Mesenteric fat pad (tissue), 1 donor: ENCODE results near the gene BEND5. TPM values are rescaled to one million over a fixed set of nuclear protein-coding genes. Genes with fewer than 3 reads are reported as not detected.
A peak's percentile ranks its signal among the peaks of the same experiment; 100 is the strongest.

ENCODE experiments used
- DNase-seq: peaks from one replicate; pipeline ENCODE4 v3.0.0-alpha.2; 2020; ENCODE audit warnings: low spot score
- total RNA-seq: library from RNA; stranded (reverse); fragmentation: NEBNext Ultra II Directional; extraction: Animal tissue kit (Norgen Biotek cat#: 25700); gene quantifications from one replicate; pipeline ENCODE4 v1.2.1, GENCODE V29; 2021
- donor health status: DM: yes; HTN: yes; CAD: no.

Gene BEND5
- total RNA-seq, 1 donor from 2014 or later: 1.5 TPM

DNA sequence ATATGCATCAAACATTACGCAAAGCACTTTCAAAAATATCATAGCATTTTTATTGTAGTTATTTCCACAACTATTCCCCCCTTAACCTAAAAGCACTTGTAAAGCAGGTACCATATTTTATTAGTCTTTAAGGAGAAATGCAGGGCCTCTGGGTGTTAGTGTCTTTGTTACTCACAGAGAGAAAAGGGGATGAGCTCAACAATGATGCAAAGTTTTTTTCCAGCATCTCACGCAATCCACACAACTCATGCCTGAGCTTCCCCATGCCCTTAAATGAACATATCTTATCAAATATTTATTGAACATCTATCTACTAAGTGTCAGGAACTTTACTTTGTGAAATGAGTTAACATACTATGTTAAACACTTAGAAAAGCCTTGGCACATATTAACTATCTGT is 50.6 kb downstream of the BEND5 start:
- no peak for DNase-seq

DNA sequence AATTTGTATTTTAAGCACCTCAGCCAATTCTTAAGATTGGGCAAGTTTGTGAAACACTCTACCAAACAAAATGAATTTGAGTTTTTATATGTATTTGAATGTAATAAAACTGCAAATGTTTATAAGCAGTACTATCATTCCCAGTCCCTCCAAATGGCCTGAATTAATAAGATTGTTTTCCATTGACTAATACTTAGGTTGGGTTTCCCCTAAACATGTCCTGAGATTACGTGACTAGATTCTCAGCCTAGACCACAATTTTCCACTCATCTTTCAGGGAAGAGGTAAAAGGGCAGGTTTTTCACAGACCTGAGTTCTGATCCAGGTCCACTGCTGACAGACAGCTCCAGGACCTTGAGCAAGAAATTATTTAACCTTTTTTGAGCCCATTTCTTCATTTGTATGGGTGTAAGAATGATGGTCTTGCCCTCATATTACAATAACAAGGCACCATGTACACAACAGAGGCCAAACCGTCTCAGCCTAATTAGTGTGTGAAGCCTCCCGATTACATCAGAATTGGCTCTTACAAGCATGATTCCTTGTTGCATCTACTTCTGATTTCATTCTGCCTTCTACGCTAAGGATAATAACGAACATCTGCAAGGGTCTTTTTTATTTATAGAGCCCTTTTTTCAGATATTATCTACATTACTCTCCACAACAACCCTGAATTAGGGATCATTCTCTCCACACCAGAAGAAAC is 51.2 kb downstream of the BEND5 start:
- no peak for DNase-seq

DNA sequence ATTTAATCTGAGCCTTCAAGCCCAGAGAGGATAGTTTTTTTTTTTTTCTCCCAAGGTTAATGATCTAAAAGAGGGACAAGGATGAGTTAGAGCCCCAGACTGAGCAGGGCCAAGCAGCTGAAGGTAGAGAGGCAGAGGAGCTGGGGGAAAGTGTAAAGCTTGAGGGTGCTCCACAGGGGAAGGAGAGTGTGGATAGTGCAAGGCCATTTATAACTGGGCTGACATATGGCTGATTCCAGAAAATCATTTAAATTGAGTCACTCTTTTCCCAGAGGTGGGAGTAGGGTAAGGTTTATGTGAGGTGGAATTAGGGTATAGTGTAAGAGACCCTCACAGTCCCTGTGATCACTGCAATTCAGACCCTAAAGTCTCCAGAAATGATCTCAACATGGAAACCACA is 55.8 kb downstream of the BEND5 start:
- DNase-seq: no peak

- no peak for DNase-seq
Measured at GRCh38 chr1:48718705-48719104, 58.0 kb downstream of the BEND5 start.

- DNase-seq: no peak
Measured at GRCh38 chr1:48718116-48718630, 58.5 kb downstream of the BEND5 start.

GRCh38 chr1:48717082-48717481 is 59.6 kb downstream of the BEND5 start:
- no peak for DNase-seq

DNA sequence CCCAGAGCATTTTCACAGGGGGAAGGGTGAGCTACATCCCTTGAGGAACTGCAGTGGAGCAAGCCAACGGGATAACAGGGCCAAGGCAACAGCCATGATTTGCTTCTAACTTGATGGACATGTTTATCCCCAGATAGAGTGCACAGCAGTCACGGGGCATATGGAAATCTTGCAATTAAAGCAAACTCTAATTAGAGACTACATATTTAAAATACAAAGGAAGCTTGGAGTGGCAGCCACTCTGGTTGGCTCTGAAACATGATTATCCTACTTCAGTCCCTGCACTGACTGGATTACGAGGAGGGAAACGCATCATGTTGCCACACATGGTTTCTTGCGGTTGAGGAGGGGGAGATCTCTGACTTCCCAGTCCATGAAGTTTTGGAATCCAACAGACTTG is 60.8 kb downstream of the BEND5 start:
- no peak for DNase-seq

DNA sequence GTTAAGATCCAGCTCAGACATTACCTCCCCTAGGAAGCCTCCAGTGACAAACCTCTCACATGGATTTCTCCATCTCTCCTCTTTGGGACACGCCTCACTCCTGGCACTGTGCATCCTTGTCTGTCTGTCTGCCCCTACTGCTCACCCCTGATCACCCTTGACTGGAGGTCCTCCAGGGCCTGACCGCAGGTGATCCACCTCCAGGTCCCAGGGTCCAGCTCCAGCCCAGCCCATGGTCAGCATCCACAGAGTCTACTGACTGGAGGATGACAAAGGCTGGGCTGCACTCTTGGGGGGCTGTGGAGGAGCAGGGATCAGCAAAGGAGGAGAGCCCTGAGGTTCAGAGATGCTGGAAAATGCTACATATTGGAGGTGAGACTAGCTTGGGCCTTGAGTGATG is 65.8 kb downstream of the BEND5 start:
- DNase-seq: no peak

DNA sequence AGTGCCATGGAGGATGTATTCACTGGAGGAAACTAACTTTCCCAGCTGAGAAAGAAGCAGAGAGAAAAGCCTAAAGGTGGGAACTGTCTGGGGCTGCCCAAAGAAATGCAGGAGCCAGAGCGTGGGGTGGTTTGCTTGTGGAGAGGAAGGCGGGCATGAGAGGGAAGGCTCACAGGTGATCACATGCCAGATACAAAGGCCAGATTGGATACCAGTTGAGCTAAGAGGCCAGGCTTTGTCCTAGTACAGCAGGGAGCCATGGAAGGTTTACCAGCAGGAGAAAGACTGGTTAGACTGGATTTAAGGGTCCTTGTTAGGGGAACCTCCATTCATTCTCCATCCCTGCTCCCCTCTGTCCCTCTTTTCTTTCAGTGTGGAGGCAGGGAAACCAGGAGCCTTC is 66.4 kb downstream of the BEND5 start:
- DNase-seq: no peak

DNA sequence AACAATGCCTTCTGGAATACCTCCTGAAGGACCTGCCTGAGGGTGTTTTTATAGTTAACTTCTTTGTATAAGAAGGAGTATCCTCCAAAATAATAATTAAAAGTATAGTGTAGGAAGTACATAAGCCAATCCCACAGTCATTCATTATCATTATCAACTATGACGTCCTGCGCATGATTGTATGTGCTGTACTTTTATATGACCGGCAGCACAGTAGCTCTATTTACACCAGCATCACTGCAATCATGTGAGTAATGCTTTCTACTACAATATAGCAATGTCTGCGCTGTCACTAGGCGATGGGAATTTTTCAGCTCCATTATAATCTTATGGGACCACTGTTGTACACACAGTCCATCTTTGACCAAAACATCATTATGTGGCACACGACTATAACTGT is 72.0 kb downstream of the BEND5 start:
- no peak for DNase-seq

- peak; percentile 35 for DNase-seq
Measured at GRCh38 chr1:48701445-48701844, 75.2 kb downstream of the BEND5 start.

DNA sequence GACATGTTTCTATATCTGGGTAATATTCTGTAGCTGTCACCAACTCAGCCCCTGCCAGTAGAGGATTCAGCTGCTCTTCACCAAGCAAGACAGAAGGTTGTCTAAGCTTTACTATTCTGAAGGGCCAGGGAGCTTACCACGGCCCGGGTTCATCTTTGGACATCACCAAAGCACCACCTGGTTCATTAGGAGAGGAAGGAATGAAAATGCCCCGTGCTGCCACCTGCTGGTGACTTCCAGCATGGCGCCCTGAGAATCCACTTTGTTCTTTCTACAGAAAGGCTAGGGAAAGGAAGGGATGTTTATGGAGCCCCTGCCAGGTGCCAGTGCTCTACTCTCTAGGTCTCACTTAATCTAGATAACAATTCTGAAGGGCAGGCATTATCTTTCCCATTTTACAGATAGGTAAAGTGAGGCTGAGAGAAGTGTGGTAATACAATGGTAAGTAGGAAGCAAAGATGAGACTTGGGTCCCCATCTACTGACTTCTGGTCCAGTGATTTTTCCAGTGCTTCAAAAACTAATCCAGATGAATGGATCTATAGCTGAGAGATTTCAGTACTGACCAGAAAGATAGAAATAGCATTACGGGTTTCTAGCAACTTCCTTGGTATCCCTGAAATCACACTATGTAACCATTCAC is 79.5 kb downstream of the BEND5 start:
- peak; percentile 88 for DNase-seq

- DNase-seq: peak; percentile 12
Measured at GRCh38 chr1:48695161-48695560, 81.5 kb downstream of the BEND5 start.

DNA sequence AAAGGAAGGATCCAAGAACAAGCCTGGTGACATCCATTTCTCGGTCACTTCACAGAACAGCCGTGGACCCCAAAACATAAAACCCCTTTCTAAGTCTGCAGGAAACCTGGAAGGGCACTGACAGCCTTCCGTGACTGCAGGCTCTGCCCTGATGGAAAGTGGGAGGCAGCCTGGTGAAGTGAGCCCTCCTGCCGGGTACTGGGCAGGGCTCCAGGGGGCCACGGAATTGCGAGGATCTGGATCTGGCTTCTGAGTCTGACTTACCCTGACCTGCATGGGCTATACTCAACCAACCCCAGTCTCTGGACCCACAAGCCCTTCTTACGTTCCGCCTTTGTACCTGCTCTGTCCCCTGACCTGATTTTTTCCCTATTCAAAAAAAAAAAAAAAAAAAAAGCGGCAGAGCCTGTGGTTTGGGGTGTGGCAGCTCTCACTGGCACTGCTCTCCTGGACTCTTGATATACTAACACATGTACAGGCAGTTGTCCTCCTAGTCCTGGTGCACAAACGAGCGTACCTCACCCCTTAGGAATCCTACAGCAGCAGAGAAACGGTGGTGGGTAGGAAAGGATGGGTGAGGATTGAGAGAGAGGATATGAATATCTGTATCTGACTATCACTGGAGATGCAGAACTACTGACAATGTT is 82.9 kb downstream of the BEND5 start:
- DNase-seq: peak; percentile 20

DNA sequence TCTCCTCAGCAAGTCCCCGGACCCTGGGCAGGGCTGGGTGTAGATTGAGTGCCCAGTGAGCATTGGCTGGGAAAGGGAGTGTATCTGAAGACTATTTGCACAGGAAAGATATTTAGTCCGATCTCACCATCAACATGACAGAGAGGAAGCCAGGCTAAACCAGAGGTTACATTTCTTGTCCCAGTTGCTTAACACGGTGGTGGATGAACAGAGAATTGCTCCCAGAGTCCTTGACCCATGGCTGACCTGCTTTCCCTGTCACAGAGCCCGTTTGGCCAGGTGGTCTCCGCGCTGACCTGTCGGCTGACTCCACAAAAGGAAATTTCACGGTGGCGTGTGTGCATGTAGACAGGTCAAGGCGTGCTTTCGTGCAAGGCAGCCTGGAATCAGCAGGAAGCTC is 83.5 kb downstream of the BEND5 start:
- peak; percentile 33 for DNase-seq

DNA sequence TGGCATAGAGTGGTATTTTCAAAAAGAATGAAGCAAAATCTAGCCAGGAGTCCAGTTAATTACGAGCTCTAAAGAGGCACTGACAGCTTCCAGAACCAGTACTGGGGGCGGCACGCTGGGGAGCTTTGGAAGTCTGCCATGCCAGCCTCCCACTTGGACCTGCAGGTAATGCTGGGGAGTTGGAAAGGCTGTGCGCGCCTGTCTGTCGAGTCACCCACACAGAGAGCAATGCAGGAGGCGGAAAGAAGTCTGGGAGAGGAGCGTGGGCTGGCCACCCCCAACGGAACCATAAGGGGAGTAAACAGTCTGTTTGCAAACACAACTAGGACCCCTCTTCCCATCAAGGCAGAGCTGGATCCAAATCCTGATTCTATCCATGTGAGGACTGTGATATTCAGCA is 84.5 kb downstream of the BEND5 start:
- peak; percentile 47 for DNase-seq

DNA sequence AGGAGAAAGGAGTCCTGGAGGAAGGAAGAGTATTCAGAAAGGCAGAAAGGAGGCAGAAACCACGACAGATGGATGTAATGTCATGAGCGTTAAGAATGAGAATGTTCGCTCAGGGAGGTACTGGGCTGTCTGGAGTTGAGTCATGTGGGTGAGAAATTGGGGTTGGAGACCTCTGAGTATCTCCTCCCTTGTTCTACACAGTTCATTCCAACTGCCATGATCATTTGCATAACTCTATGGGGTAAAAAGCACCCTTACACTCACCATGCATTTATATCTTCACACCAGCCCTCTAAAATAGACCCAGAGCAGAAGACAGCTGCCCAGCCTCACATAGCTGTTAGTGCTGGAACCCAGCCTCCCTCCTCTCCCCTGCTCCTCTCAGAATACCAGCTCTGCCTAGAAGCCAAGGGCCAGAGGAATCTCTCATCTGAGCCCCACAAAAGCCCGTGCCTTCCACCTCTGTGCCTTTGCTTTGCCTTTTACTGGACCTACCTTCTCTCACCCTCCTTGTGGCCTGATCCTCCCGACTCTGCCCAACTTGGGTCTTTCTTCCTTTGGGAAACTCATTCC is 85.2 kb downstream of the BEND5 start:
- DNase-seq: peak; percentile 6

GRCh38 chr1:48688102-48688760 is 88.5 kb downstream of the BEND5 start:
- no peak for DNase-seq

DNA sequence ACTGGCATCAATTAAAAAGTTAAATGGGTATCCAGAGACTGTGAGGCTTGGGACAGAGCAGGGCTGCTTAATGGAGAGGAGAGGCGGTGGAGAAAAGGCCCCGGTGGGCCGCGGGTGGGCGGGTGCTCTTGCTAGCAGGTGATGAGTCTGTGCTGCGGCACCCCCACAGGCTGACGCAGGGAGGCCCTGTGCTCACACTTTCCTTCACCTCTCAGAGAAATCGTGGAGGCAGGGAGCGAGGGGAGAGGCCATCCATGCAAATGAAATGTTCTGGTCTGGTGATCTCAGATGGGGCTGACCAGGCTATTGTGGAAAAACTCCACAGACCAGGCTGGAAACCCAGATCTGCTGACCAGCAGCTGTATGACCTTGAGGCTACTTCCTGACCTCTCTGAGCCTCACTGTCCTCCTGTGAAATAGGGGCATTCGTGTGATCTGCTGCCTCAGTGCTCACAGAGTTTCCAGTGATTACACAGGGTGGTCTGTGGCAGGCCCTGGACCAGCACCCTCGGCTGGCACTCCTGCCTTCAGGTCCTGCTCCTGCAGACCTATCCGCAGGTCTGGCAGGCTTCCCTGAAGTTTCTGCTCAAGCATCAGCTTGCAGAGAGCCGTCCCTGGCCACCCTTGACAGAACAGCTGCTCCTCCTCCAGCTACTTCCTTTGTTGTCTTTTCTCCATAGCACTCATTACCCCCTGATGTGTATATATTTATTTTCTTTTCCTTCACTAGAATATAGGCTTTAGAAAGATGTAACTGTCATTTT is 89.2 kb downstream of the BEND5 start:
- DNase-seq: no peak

DNA sequence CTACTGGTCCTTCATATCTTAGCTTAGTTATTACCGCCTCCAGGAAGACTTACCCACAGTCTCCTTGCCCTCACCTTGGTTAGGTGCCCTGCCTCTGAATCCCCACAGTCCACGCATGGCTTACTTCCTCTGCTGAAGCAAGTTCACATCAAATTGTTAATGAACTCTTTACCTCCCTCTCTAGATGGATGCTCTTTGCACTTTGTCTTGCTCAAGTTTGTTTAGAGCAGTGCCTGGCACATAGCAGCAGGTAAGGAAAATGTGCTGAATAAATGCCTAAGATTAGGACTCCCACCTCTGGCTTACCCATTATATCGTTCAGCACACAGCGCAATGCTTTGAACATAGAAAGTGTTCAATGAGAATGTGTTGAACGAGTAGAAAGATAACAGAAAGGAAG is 90.5 kb downstream of the BEND5 start:
- no peak for DNase-seq

GRCh38 chr1:48684381-48684780 is 92.3 kb downstream of the BEND5 start:
- no peak for DNase-seq
